Measurements from ENCODE around the gene NPAP1.
"Not testable (repeated sequence)": the region's sequence is repeated elsewhere in the genome, so short reads cannot be mapped to it uniquely, and the experiment has no call there.

The NPAP1 gene, protein sequence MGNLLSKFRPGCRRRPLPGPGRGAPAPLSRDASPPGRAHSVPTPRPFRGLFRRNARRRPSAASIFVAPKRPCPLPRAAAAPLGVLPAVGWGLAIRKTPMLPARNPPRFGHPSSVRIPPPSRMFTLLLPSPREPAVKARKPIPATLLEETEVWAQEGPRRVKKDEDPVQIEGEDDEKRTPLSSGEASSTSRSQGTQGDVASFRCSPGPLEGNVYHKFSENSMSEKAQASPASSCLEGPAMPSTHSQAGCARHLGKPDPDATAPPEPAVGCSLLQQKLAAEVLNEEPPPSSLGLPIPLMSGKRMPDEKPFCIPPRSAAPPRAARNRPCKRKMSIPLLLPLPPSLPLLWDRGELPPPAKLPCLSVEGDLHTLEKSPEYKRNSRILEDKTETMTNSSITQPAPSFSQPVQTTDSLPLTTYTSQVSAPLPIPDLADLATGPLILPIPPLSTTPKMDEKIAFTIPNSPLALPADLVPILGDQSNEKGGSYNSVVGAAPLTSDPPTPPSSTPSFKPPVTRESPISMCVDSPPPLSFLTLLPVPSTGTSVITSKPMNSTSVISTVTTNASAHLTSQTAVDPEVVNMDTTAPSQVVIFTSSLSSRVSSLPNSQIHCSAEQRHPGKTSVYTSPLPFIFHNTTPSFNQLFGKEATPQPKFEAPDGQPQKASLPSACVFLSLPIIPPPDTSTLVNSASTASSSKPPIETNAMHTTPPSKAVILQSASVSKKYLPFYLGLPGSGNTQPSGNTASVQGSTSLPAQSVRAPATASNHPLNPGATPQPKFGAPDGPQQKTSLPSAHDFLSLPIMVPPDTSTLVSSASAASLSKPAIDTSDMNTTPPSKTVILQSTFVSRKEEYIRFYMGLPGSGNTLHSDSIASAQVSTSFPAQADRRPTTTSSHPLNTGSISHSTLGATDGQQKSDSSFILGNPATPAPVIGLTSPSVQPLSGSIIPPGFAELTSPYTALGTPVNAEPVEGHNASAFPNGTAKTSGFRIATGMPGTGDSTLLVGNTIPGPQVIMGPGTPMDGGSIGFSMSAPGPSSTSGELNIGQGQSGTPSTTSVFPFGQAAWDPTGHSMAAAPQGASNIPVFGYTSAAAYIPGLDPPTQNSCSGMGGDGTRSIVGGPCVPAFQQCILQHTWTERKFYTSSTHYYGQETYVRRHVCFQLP

DNA sequence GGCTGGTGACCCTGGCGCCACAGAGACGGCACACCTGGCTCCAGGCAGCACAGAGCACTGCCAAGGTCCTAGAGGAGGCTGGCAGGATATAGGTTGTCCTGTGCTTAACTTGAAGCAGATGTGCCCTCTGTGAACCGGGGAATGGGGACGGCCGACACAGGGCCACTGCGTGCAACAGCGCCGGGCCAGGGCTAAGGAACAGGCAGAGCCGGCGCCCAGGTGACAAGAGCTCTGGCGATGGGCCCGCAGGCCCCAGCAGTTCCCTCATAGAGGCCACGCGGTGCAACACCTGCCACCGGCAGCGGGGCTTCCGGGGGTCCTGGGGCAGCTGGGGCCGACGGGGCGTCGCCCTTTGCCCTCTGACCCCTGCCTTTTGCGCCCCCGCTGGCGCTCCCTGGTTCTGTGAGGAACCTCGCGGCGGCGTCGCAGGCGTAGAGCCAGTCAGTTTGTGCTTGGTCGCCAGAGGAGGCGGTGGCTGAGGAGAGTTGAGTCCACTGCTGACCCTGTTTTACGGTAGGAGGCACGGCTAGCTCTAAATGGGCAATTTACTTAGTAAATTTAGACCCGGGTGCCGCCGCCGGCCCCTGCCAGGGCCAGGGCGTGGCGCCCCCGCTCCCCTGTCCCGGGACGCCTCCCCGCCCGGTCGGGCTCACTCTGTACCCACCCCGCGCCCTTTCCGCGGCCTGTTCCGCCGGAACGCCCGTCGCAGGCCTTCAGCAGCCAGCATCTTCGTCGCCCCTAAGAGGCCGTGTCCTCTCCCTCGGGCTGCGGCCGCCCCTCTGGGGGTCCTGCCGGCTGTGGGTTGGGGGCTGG, at the start of gene NPAP1:
NPAP1 (plus strand) TSS at position 444 of the 813 bp plus-strand sequence; CDS start at position 537, 93 bp downstream.
- DNase-seq: no peak

- DNase-seq: no peak
Observed at GRCh38 chr15:24627443-24627842, 48.1 kb upstream of the NPAP1 start.

DNA sequence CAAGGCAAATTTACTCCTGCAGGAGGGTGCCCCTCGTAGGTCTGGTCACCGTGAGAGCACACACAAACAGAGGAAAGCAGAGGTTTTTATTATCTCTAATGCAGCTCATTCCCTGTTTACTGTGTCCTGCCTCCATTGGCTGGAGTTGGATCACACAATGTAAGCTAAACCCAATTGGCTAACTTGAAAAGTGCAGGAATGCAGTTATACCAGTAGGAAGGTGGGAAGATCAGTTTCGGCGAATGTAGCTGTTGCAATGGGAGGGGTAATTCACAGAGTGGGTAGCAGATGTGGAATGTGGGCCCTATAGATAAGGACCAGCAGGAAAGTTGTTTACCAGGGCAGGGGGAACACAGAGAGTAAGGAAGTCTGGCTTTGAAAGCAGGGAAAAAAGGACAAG, 42.5 kb upstream of the NPAP1 start:
- DNase-seq: no peak

DNA sequence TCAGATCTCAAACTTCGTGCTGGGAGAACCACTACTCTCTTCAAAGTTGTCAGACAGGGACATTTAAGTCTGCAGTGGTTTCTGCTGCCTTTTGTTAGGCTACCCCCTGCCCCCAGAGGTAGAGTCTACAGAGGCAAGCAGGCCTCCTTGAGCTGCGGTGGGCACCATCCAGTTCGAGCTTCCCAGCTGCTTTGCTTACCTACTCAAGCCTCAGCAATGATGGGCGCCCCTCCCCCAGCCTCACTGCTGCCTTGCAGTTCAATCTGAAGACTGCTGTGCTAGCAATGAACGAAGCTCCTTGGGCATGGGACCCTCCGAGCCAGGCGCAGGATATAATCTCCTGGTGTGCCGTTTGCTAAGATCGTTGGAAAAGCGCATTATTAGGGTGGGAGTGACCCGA, 36.2 kb upstream of the NPAP1 start:
- not testable (repeated sequence) for DNase-seq

DNA sequence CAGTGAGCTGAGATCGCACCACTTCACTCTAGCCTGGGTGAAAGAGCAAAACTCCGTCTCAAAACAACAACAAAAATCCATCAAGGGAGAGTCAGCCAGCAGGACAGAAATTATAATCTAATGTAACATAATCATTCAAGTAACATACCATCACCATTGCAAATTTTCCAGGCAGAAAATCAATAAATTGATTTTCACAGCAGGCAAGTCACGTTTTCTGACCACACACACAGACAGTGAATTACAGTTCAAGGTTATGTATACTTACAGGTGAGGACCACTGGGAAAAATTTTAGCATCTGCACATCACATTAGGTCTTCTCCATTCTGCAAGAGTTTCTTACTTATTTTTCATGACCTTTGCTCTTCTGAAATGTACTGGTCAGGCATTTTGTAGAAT, 29.9 kb upstream of the NPAP1 start:
- DNase-seq: no peak

GRCh38 chr15:24659622-24660021, 16.0 kb upstream of the NPAP1 start:
- no peak for DNase-seq

DNA sequence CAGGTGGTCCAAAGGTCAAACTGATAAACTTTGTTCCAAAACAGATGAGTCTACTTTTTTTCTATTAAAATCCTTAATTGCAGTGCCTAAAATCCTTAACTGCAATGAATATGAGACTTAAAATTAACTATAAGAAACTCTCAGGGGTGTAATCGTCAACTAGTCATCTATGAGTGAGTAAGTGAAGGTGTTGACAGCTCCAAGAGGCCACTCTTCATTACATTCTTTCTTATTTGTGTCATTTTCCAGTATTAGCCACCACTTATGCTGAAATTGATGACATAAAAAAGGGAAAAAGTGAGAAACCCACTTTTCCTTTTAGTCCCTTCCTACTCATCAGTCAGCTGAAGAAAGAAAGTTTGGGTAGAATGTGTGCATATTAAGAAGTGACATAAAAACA, 12.6 kb upstream of the NPAP1 start:
- DNase-seq: no peak

- no peak for DNase-seq
Observed at GRCh38 chr15:24676431-24676830, 856 bp downstream of the NPAP1 start.

DNA sequence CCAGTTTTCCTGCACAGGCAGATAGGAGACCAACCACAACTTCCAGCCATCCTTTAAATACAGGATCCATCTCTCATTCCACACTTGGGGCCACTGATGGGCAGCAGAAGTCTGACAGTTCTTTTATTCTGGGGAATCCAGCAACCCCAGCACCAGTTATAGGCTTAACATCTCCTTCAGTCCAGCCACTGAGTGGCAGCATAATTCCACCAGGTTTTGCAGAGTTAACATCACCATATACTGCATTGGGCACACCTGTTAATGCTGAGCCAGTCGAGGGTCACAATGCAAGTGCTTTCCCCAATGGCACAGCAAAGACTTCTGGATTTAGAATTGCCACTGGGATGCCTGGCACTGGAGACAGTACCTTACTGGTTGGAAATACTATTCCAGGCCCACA, 2.9 kb downstream of the NPAP1 start:
- DNase-seq: no peak

DNA sequence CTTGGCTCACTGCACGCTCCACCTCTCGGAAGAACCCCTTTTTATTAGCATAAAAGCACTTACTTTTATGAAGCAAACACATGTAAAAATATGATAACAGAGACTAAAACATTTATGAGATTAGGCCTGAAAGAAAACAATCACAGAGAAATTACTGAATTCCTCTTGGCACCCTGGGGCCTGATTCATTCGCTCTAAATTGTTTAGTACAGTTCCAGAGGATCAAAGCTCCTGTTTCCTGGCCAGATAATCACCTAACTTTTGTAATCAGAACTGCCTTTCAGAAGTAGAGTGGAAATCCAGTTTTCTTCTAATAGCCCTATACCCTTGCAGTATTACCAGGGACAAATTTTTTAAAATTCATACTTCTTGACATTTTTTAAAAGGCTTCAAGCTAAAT, 6.4 kb downstream of the NPAP1 start:
- no peak for DNase-seq

DNA sequence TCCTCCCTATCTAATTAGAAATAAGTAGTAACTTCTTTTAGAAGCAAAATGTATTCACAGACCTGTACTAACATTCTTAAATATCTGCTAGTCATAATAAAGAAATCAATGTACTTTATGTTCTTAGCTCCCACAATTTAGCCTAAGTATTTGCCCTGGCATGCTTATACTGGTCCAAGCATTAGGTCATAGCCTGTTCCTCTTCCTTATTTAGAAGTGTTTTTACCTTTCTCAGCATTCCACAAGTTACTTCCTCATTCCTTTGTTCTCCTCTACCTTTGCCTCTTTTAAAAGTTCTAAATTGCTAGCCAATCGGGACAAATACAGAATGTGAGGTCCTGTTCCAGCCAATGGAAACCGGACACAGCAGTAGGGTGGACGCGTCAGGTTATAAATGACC, 7.3 kb downstream of the NPAP1 start:
- DNase-seq: not testable (repeated sequence)

GRCh38 chr15:24683736-24684135, 8.2 kb downstream of the NPAP1 start:
- no peak for DNase-seq

GRCh38 chr15:24684313-24684712, 8.7 kb downstream of the NPAP1 start:
- DNase-seq: no peak

DNA sequence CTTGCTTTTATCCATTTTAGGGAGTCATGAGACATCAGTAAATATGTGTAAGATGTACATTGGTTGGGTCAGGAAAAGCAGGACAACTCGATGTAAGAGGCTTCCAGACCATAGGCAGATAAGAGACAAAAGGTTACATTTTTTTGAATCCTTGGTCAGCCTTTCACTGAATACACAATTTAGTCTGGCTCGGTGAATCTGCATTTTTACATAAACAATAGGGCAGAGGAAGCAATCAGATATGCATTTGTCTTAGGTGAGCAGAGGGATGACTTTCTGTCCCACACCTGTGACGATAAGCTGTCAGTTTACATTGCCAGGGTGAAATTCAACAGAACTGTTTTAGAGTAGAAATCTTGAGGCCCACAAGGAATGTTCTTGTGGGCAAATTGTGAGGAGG, 20.6 kb downstream of the NPAP1 start:
- no peak for DNase-seq

DNA sequence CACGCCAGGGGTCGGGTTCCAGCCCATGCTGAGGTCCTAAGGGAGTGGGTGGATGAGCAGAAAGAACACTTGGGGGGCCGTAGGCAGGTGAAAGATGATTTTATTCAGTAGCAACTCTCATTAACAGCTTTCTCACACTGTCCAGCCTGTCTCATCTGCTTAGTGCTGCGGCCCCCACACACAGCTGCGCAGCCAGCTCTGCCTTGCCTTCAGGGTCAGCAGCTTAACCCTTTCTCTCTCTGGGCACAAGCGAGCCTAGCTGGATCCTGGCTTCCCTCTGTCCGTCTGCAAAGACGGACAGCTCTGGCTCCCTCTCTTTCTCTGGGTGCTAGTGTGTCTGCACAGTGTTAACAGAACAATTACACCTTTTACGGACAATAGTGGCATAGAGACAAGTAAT, 21.3 kb downstream of the NPAP1 start:
- no peak for DNase-seq

DNA sequence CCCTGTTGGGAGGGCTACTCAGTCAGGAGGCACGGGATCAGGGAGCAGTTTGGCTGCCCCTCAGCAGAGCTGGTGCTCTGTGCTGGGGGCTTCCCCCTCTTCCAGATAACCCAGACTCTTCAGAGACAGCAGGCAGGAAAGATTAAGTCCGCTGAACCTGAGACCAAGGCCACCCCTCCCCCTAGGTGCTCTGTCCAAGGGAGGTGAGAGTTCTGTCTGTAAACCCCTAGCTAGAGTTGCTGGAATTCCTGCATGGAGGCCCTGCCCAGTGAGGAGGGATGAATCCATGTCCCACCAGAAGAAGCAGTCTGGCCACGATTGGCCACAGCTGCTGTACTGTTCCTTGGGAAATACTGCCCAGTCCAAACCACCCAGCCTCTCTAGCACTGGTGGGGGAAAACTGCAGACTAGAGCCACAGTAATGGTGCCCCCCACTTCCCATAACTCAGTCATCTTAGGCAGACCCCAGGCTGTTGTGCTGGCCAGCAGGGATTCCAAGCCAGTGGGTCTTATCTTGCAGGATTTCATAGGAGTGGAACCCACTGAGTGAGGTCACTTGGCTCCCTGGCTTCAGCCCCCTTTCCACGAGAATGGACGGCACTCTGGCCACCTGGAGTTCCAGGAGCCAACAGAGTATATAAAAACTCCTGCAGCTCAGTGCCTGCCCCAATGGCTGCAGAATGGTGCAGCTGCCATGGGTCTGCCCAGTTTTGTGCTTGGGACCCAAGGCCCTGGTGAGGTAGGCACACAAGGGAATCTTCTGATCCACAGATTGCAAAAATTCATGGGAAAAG, 42.9 kb downstream of the NPAP1 start:
- no peak for DNase-seq

DNA sequence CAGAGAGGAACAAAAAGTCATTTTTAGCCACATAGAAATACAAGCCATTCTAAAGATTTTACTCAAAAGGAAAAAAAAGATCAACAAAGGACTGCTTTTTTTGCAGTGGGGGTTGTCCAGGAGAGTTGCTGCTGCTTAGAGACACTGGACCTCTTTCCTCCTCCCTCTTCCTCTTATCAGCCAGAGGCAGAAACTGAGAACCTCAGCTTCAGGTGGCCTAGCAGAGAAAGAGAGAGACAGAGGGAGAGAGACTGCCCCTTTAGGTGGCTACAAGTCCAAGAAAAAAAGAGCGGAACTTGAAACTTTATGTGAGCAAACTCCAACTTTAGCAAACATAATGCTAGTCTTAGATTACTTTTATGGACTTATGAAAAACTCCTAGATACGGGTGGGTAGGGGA, 54.2 kb downstream of the NPAP1 start:
- DNase-seq: no peak

Data from NCI-H2029 (cell line).